Aorta (tissue), 5 donors: Measurements from ENCODE around the gene CELF2. TPM values are rescaled to one million over a fixed set of nuclear protein-coding genes. Genes with fewer than 3 reads are reported as not detected.

Experiments
- ATAC-seq: fragments of 200-7000 bp; cut with Tn5 transposase; one replicate; pipeline ENCODE4 v1.9.1; 2022; ENCODE audit warnings: moderate library complexity; ENCODE audit not compliant: low FRiP score
- DNase-seq, 2 donors: peaks; one replicate each; pipeline ENCODE4 v3.0.0-alpha.2; 2020
- H3K27ac ChIP-seq, 2 donors: one replicate each; pipeline ENCODE4 v1.5.1; 2013; ENCODE audit warnings: low read length in 2 of 2, mild to moderate bottlenecking in 2 of 2, moderate library complexity in 2 of 2, control low read depth in 1 of 2, inconsistent platforms in 1 of 2, low read depth in 1 of 2
- H3K27me3 ChIP-seq, 2 donors: one replicate each; pipeline ENCODE4 v1.6.1; 2013; ENCODE audit warnings: control low read depth in 1 of 2, low read length in 1 of 2, mild to moderate bottlenecking in 1 of 2, moderate library complexity in 1 of 2; ENCODE audit not compliant: insufficient read depth in 2 of 2, control insufficient read depth in 1 of 2
- H3K36me3 ChIP-seq, 2 donors: one replicate each; pipeline ENCODE4 v1.6.1; 2013; ENCODE audit warnings: control low read depth in 1 of 2, low read length in 1 of 2, mild to moderate bottlenecking in 1 of 2; ENCODE audit not compliant: insufficient read depth in 2 of 2, control insufficient read depth in 1 of 2
- H3K4me1 ChIP-seq, 2 donors: one replicate each; pipeline ENCODE4 v1.6.1; 2013; ENCODE audit warnings: low read length in 2 of 2, control low read depth in 1 of 2, mild to moderate bottlenecking in 1 of 2, moderate library complexity in 1 of 2; ENCODE audit not compliant: insufficient read depth in 2 of 2, control insufficient read depth in 1 of 2
- H3K4me3 ChIP-seq, 2 donors: one replicate each; pipeline ENCODE4 v1.5.1; 2013; ENCODE audit warnings: low read length in 2 of 2, control low read depth in 1 of 2, mild to moderate bottlenecking in 1 of 2
- H3K9me3 ChIP-seq: one replicate; pipeline ENCODE4 v1.6.1; 2013; ENCODE audit warnings: mild to moderate bottlenecking, low read length; ENCODE audit not compliant: control insufficient read depth
- WGBS, 2 donors: extraction: QIAGEN DNeasy Blood & Tissue Kit; methylation state at CpG; one replicate each; pipeline ENCODE4 v1.1.7; 2013; 5-methylcytosine and 5-hydroxymethylcytosine counted together
- intact Hi-C, 2 donors: fragments of 100-400 bp; cut with DNase I; formaldehyde crosslinking; loops; one replicate each; pipeline versions ENCODE4 v1.14.2 to v1.15.0; 2022
- polyA plus RNA-seq, 2 donors: library from polyadenylated mRNA; stranded (reverse); fragments of 200-250 nt; gene quantifications; one replicate each; pipeline ENCODE4 v1.2.3, GENCODE V29; 2013
- total RNA-seq, 2 donors: library from RNA; stranded (reverse); fragmentation: NEBNext Ultra II Directional; extraction: Animal tissue kit (Norgen Biotek cat#: 25700); gene quantifications; one replicate each; pipeline ENCODE4 v1.2.1, GENCODE V29; 2021
- donor health status: healthy with polysubstance abuse.
- donor health status: Bipolar disorder and iron deficiency.
- donor health status: DM: no; HTN: no; CAD: no.
- donor health status: DM: no; HTN: no; CAD: no.
- donor health status: DM: yes; HTN: yes; CAD: no.

Gene CELF2
- total and polyA plus RNA-seq, 4 donors = 10.9 to 55.4 (median 36.4) TPM

DNA sequence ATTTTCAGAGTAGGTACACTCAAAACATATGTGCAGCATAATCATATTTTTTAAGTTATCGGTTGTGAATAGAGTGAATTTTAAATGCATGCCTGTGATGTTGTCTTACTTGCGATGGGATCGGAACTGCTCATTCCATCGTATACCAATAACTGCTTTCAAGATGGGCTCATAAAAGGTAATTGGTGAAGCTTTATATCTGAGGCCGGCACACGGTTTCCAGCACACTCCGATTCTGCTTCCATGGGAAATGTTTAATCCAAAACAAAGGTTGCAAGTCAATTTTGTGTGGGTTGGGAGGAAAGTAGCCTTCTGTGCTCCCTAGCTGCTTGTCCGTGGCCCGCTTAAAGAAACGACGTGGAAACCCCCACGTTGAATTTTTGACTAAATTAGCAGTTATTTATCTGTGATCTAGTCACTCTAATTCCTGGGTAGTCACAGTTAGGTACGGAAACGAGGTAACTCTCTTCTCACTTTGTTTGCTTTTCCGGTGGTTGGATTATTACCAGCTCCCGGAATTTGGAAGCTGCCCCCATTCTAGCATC lies 10.1 kb upstream of the CELF2 start:
- no peaks in the 10 kb centered on the region for H3K27me3 ChIP-seq

DNA sequence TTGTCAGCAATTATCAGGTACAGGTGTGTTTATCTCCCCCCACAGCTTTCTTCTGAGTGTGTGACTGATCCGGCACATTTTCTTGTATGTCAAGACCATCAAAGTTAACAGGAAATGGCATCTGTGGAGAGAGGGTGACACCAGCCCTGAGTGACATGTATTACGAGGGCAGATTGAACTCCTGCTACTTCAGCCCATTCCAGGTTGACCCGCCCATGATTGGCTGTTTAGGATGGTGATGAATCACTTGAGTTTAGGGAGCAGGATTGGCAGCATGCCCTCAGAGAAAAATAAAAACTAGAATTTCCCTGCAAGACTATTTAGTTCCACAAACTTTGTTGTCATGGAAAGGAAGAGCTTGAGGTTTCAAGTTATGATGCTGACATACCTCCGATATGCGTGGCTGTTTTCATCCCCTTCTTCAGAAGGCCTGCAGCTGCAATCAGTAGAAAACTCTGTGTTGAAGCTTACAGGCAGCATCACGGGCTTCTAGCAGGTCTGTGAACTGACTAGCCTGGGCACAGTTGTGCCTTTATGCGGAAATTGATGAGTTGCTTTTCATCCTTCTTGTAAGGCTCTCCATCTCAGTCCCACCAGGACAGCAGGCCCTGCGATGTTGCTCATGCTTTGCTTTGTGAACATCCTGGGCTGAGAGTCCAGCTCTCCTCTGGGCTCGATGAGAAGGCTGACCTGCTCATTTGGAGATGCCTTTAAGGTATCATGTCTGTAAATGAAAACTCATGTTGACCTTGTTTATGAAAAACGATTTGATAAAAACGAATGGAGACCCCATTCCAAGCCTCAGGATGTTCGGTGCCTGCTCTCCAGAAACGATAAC lies 8.0 kb upstream of the CELF2 start:
- H3K36me3 ChIP-seq = no peaks in the 10 kb centered on the region
- intact Hi-C loops = loop anchor here in 1 of 2 donors (10.0 kb wide), 3 partner anchors 125 to 215 kb away; no protein-coding TSS in a partner anchor
- no peaks in the 10 kb centered on the region for H3K9me3 ChIP-seq
- WGBS, 2 donors = 91% methylated on average over 13 of the region's 13 CpGs
- H3K4me1 ChIP-seq = no peaks in the 10 kb centered on the region
- DNase-seq (no peak), ATAC-seq (no peak)
- H3K27ac ChIP-seq = no peak overlapping the region
- no peaks in the 10 kb centered on the region for H3K27me3 ChIP-seq
- H3K4me3 ChIP-seq = no peak overlapping the region

More for the DNA sequence above, 10.1 kb upstream of the CELF2 start:
- WGBS, 2 donors = 93 to 95% methylated on average over 16 of the region's 16 CpGs
- no peak overlapping the region for H3K27ac ChIP-seq
- ATAC-seq = no peak
- intact Hi-C loops = no loop called here
- no peaks in the 10 kb centered on the region for H3K4me1 ChIP-seq
- H3K9me3 ChIP-seq = no peaks in the 10 kb centered on the region
- H3K36me3 ChIP-seq = no peaks in the 10 kb centered on the region
- H3K4me3 ChIP-seq = no peak overlapping the region
- DNase-seq = no peak

DNA sequence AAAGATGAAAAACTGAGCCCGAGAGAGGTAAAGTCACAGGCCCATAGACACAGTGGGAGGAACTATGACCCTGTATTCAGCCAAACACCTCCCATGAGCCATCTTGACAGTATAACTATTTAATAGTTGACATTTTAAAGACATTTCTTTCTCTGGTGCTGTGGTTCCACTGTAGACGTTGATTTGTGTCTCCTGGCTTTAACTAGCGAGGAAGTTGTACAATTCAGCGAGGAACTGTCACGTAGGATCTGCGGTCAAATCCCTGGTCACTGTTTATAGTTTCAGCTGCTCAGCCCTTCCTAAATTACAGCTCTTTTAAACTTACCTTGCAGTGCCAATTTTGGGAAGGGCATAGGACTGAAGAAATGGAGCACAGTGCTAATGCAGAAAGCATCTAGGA lies 7.1 kb upstream of the CELF2 start:
- intact Hi-C loops = loop anchor here in 1 of 2 donors (10.0 kb wide), 3 partner anchors 126 to 216 kb away; no protein-coding TSS in a partner anchor
- ATAC-seq = no peak
- Histone ChIP-seq H3K4me3 (no peak overlapping the region), H3K36me3 (no peaks in the 10 kb centered on the region), H3K27me3 (no peaks in the 10 kb centered on the region), H3K9me3 (no peaks in the 10 kb centered on the region), H3K4me1 (no peaks in the 10 kb centered on the region), H3K27ac (no peak overlapping the region)
- no peak for DNase-seq
- 91 to 94% methylated on average over 6 of the region's 6 CpGs for WGBS, 2 donors

DNA sequence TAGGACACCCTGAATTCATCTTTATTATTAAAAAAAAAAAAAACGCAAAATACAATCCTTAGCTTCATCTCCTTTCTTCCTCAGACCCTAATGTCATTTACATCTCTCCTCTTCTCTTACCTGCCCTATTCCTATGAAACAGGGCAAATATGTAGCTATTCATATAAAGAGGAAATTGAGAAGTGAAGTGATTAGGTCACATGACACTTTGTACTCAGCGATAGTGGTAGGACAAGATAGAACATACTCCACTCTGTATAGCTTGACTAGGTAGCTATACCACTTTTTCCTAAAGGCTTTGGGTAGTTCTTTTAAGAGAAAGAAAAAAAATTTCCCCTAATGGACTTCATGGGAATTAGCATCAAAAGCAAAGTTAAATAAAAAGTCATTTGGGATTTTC lies 6.2 kb upstream of the CELF2 start:
- intact Hi-C loops = loop anchor here in 1 of 2 donors (10.0 kb wide), 3 partner anchors 127 to 217 kb away; no protein-coding TSS in a partner anchor
- H3K9me3 ChIP-seq = no peaks in the 10 kb centered on the region

DNA sequence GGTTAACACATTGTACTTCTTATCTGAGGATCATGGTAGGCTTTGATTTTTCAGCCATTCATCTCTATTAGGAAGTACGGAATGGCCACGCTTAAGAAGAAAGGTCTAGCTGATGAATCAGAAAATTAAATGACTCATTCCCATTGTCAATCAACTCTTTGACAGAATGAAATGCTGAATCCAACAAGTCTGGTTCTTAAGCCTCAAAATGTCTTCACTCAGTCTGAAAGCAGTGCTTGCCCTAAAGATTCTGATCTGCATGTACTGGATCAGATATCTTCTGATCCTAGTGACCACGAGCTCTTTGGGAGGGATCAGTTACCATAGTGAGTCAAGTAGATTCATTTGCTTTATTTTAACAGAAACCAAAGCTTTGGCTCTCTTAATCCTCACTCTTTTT lies 5.7 kb upstream of the CELF2 start:
- Histone ChIP-seq H3K9me3 (no peaks in the 10 kb centered on the region), H3K36me3 (no peaks in the 10 kb centered on the region), H3K27ac (no peak overlapping the region), H3K4me1 (no peaks in the 10 kb centered on the region), H3K4me3 (no peak overlapping the region), H3K27me3 (no peaks in the 10 kb centered on the region)
- WGBS, 2 donors = 85 to 89% methylated on average over 3 of the region's 3 CpGs
- DNase-seq (no peak), ATAC-seq (no peak)
- intact Hi-C loops = loop anchor here in 1 of 2 donors (10.0 kb wide), 3 partner anchors 127 to 217 kb away; no protein-coding TSS in a partner anchor

More for the DNA sequence above, 6.2 kb upstream of the CELF2 start:
- no peaks in the 10 kb centered on the region for H3K4me1 ChIP-seq
- no peaks in the 10 kb centered on the region for H3K27me3 ChIP-seq
- no peak overlapping the region for H3K4me3 ChIP-seq
- H3K36me3 ChIP-seq = no peaks in the 10 kb centered on the region
- DNase-seq = no peak
- H3K27ac ChIP-seq = no peak overlapping the region
- ATAC-seq = no peak
- 98 to 100% methylated on average over 2 of the region's 2 CpGs for WGBS, 2 donors

DNA sequence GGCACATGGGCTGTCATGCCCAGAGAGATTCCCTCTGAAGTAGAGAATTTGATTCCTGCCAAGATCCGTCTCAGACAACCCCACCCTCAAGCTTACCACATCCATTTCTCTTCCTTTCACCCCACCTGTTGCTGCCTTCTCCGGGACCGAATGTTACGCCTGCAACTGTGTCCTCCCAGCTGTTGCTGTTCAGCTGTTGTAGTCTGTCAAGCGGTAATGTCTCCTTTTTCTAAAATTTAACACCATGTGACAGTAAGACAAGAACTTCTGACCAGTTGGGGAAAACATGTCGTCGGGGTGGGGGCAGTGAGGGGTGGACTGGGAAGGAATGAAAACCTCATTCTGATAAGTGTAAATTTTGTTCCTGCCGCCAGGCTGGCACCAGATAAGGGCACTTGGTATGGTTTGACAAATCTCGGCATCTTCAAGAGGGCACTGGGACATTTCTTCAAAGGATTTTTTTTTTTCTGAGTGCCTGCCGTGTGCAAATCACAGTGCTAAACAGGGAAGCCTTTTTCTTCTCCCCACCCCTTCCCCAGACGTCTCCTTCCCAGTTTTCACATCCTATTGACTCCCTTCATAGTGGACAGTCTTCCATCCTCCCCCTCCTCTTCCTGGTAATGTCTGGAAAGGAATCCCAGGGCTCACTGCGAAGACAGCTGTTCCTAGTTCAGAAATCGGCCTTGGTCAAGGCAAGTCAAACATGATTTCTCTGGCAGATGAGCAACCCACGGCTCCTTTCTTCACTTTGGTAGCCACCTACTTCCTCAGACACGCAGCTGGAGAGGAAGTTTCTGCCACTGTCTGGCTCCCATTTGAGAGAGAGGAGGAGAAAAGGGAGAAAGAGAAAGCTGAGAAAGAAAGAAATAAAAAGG lies 5.0 kb upstream of the CELF2 start:
- ATAC-seq (no peak), DNase-seq (no peak)
- Histone ChIP-seq H3K4me1 (no peaks in the 10 kb centered on the region), H3K36me3 (no peaks in the 10 kb centered on the region), H3K9me3 (no peaks in the 10 kb centered on the region), H3K27ac (no peak overlapping the region), H3K4me3 (no peak overlapping the region), H3K27me3 (no peaks in the 10 kb centered on the region)
- 89% methylated on average over 15 of the region's 15 CpGs for WGBS, 2 donors
- intact Hi-C loops = loop anchor here in 1 of 2 donors (10.0 kb wide), 3 partner anchors 128 to 218 kb away; no protein-coding TSS in a partner anchor

DNA sequence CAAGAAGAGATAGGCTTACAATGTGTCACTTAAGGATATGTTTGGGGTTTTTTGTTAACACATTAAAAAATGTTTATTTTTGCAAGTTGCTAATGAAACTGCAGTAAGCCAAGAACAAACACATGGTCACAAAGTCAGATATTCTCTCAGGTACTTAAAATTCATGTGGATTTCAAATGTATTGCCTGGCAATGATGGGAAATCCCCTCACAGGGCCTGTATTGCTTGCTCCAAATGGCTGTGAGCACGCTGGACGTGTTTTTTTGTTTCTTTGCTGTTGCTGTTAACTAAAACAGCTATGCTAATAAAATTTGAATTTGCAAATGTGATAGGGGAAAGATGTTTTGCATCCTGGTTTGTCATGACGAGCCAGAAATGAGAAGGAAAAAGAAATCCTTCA lies 3.8 kb upstream of the CELF2 start:
- Histone ChIP-seq H3K27ac (no peak overlapping the region), H3K9me3 (no peaks in the 10 kb centered on the region), H3K4me3 (no peak overlapping the region), H3K4me1 (no peaks in the 10 kb centered on the region), H3K36me3 (no peaks in the 10 kb centered on the region), H3K27me3 (no peaks in the 10 kb centered on the region)
- WGBS, 2 donors = 93 to 94% methylated on average over 3 of the region's 3 CpGs
- ATAC-seq (no peak), DNase-seq (no peak)
- intact Hi-C loops = loop anchor here in 1 of 2 donors (10.0 kb wide), 3 partner anchors 129 to 219 kb away; no protein-coding TSS in a partner anchor

DNA sequence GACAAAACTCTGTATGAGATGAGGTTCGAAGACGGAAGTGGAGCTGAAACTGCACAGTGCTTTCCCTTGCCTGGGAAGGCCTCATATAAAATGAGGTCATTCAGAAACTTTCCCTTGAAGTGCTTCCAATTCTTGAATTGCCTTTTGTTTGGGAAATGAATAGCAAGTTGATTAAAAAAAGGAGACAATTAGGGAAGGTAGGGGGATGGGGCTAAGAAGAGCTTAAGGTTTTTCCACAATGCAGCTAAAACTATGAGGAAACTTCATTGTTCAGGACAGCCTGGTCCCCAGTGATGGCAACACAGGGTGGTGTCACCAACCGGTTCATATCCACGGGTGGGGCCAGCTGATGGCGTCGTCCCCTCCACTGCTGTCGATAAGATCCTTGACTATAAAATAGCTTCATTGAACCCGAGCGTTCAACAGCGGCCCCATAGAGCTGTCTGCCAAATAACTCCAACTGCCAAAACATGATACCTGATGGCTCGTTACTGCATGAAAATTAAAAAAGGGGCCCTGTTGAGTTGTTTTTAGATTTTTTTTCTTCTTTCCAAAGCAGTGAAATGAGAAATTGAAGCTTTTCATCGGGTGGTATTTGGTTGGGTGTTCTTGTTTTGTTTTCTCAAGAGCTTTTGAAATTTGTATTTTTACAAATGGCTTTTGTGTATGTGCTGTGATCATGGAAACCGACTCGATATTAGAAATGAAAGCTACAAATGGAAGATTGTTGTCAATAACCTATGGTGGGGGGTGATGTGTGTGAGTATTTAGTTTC lies 2.8 kb upstream of the CELF2 start:
- intact Hi-C loops = loop anchor here (5.0 to 10.0 kb wide), 5 partner anchors 130 to 220 kb away; no protein-coding TSS in a partner anchor
- Histone ChIP-seq H3K4me1 (peaks cover 0 to 3% of the 10 kb centered on the region in 2 donors), H3K27me3 (no peaks in the 10 kb centered on the region), H3K9me3 (no peaks in the 10 kb centered on the region), H3K27ac (no peak overlapping the region), H3K4me3 (no peak overlapping the region), H3K36me3 (no peaks in the 10 kb centered on the region)
- DNase-seq (no peak), ATAC-seq (no peak)
- WGBS, 2 donors = 78% methylated on average over 14 of the region's 14 CpGs
